GM21529 (cell line): ENCODE data around the gene FAHD1.
"Not testable (repeated sequence)": the region's sequence is repeated elsewhere in the genome, so short reads cannot be mapped to it uniquely, and the experiment has no call there.

Experiments
- ATAC-seq: cut with Tn5 transposase; IDR thresholded peaks from one replicate; pipeline ENCODE4 v1.9.1; 2021; ENCODE audit not compliant: unreplicated experiment

Gene FAHD1

DNA sequence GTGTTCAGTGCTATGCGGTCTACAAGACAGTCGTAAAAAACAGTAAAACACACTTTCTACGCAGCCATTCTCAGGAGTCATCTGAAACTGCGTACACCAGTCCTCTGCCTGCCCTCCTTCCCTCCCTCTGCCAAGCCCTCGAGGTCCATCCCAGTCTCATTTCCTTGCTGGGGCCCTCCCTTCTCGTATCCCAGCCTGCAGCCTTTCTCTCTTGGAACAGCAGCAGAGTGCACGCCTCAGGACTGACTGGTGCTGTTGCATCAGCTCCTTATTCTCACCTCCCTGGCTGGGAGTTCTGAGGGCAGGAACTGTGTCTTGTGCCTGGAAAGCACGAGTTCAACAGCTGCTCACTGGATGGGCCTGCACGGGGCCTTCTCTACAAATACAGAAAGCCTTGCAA is 12.5 kb downstream of the FAHD1 start:
- ATAC-seq = no peak

DNA sequence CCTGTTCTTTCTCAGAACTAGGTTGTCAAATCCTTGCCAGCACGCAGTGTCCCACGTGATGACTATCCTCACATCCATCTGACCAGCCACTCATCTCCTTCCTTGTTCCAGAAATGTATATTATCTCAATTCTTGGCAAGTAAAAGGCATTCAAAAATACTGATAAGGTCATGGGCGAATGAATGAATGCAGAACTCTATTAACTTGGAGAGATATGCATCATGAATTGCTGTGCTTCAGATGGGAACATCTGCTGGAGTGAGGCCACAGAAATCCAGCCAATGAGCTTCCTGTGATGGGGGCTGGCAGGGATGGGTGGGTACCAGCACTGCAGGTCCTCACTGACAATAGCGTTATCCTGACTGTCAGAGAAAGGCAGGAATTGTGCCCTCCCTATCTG is 19.0 kb downstream of the FAHD1 start:
- no peak for ATAC-seq

DNA sequence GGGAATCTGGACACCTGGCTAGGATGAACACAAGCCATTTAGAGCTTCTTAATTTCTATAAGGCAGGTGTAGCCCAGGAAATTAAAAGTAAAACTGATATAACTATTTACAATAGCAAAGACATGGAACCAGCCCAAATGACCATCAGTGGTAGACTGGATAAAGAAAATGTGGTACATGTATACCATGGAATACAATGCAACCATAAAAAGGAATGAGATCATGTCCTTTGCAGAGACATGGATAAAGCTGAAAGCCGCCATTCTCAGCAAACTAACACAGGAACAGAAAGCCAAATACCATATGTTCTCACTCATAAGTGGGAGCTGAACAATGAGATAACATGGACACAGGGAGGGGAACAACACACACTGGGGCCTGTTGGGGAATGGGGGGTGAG is 19.4 kb downstream of the FAHD1 start:
- no peak for ATAC-seq

DNA sequence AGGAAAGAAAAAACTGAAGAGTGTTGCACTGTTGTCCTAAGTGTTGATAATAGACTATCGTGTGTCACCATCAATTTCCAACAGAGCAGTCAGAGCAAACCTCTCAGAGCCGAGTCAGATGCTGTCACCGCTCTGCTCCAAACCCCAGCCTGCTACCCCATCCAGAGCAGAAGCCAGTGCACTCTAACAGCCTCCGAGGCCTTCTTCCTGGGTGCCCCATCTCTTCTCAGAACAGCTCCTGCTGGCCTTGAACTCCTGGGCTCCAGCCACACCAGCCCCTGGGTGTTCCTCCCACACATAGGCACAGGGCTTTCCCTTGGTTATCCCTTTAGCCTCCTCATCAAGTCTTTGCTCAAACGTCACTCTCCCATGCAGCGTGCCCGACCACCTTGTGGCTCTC is 24.0 kb downstream of the FAHD1 start:
- no peak for ATAC-seq

DNA sequence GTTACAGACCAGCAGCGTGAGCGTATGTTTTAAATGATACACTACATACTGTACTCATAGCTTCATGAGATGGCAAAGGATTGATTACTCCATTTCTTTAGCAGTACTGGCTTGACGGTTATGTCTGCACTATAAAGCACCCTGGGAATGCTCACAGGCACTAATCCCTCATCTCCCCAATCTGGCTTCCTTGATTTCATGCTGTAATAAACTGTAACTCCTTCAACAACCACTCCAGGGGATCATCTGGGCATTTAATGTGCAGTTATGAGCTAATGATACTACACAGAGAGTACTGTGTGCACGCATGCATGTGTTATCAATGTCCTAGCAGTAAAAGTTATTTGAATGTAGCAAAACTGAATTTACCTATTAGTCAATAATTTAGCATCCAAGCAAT is 24.8 kb downstream of the FAHD1 start:
- ATAC-seq = no peak

DNA sequence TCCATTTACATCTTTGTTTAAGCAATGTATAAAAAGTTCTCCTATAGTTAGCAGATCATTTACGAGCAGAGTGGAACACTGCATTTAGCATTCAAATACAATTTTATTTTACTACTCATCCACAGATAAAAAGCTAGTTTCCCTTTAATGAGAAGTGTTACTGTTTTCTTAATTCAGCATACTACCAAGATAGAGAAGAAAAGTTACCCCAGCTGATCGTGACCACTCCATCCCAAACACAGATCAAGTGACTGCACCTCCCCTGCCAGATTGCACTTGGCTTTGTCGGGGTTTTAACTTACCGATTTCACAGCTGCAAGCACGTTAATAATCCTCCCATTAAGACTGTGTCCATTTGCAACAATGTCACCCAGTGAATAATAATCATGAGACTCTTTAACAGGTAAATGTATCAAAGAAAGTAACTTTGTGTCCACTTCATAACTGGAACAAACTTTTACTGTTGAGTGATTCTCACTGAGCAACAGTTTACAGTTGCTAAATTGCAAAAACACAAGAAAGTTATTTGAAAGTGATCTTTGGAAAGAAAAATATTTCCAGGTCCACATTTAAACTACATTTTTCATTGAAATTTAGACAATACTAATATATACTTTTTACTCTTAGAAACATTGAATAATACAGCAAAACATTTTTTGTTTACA is 30.6 kb downstream of the FAHD1 start:
- no peak for ATAC-seq

DNA sequence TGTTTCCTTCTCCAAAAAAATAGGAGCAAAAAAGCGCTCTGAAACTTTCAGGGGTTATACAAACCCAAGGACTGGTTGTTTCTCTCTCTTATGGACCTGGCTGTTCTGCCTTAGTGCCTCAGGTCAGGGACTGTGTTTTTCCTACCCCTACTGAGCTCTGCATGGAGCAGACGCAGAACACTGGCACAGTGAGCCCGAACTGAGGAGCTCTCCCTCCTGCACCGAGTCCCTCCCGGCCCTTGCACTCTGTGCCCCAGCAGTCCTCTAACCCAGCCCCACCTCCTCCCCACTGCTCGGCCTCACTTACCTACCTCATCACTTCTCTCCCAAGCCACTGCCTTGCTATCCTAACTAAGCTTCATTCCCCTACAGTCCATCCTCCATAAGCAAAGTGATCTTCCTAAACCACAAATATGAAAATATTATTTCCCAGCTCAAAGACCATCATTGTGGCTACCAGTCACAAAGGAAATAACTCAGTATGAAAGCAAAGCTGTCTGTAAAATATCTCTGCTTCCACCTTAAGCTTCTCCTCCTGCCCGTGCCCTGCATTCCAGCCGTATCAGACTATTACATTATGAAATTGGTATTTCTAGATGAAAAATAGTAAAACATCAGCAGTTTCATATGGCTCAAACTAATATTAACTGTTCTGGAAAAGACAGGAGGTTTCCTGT is 31.3 kb downstream of the FAHD1 start:
- ATAC-seq = no peak

DNA sequence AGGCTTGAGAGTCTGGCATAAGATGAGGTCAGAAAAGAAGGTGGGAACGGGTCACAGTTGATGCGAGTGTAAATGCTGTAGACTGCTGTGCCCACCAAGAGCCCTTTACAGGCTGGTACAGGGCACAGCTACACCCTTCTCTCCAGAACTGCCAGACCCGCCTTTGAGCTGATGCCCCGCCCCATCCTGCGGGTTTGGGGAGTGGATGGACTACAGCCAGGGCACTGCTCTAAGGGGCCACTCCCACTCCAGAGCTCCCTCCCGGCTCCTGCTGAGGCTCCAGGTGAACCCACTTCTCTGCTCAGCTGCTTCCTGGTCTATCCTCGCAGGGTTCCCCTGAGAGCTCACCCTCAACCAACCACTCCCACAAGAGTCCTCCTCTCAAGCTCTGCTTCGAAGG is 32.6 kb downstream of the FAHD1 start:
- no peak for ATAC-seq

DNA sequence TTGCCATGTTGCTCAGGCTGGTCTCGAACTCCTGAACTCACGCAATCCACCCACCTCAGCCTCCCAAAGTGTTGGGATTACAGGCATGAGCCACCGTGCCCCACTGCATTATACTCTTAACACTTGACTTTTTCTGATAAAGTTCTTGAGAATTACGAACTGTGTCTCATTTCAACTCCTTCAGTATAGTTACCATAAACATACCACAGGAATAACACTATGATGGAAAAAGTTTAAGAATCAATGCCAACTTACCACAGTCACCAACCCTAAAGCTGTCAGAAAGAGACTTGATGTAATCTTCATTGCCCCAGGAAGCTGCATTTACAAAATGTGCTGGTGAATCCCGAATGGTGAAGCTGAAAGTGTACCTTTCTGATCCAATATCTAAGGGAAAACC is 34.7 kb downstream of the FAHD1 start:
- ATAC-seq = no peak

DNA sequence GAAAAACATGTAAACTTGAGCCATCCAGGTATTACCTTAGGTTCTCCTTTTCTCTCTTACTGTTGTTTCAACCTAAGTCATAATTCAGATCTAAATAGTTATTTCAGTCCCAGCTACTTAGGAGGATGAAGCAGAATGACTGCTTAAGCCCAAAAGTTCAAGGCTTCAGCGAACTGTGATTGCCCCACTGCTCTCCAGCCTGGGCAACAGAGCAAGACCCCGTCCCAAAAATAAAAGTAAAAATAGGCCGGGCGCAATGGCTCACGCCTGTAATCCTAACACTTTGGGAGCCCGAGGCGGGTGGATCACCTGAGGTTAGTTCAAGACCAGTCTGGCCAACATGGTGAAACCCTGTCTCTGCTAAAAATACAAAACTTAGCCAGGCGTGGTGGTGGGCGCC is 35.4 kb downstream of the FAHD1 start:
- ATAC-seq = no peak

DNA sequence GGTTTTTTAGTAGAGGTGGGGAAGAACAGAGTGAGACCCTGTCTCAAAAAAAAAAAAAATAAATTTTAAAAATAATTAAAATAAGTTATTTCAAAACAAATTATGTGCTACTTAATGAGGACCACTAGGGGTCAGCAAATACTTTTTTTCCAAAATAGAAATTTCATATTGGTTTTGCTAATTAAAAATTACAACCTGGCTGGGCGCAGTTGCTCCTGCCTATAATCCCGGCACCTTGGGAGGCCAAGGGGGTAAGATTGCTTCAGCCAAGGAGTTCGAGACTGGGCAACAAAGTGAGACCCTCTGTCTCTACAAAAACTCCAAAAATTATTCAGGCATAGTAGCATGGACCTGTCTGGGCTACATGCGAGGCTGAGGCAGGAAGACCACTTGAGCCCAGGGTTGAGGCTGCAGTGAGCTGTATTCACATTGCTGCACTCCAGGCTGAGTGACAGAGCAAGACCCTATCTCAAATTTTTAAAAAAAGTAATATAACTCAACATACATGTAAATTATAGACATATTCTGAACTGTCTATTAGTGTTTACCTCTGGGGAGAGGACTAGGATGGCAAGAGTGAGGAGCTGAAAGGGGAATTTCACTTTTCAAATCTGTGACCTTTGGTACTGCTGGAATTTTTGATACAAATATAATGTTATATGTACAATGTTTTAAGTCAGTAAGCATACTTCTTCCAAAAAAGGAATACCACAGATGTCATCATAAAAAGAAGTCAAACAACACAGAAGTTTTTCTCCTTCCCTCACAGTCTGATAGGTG is 36.9 kb downstream of the FAHD1 start:
- ATAC-seq = no peak

DNA sequence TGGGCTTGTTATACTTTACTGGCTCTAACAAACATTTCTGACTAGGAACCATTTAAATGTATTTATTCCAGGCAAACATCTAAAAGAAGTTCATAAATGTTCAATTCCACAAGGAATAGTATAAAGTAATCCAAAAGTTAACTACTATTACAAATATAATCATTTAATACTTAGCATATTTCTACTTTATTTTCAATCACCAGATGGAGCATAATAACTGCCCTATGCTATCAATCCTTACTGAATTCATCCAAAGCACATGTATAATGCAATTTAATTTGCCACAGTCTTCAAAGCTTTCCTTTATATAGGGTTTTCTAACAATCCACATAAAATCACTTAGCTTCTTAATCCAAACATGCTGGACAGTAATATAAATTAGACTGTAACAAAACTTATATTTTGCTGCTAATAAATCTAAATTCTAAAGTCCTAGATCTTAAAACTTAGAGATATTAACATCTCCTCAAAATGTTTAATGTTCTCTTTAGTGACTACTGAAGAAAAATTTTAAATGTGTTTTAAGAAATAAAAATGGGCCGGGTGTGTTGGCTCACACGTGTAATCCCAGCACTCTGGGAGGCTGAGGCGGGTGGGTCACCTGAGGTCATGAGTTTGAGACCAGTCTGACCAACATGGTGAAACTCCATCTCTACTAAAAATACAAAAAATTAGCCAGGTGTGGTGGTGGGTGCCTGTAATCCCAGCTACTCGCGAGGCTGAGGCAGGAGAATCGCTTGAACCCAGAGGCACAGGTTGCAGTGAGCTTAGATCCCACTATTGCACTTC is 39.1 kb downstream of the FAHD1 start:
- ATAC-seq = no peak

DNA sequence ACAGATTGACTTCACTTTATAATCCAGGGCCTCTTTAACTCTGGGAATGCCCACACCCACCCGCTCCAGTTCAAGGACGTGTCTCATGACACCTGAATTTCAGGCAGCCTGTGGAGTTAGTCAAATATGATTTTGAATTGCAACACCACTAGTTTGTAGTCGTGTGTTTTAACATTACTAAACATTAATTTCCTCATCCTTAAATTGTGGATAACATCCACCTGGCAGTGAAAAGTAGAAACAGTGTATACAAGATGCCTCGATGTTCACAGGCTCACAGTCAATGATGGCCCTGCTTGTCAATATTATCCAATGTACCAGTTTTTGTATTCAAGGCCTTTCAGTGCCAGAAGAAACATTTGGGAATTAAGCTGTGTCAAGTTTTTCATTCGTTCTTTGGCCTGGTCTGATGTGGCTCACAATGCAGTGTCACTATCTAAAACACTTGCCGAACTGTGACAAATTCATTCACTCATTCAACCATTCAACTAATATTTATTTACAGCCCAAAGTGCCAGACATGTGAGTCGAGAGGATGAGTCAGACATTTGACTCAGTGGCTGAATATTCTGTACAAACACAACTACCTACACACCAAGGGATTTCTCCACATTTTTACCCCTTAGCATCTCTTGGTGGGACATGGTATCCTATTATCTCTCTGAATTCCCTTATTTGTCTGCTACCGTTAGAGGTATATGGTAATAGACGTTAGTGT is 43.5 kb downstream of the FAHD1 start:
- ATAC-seq = no peak

DNA sequence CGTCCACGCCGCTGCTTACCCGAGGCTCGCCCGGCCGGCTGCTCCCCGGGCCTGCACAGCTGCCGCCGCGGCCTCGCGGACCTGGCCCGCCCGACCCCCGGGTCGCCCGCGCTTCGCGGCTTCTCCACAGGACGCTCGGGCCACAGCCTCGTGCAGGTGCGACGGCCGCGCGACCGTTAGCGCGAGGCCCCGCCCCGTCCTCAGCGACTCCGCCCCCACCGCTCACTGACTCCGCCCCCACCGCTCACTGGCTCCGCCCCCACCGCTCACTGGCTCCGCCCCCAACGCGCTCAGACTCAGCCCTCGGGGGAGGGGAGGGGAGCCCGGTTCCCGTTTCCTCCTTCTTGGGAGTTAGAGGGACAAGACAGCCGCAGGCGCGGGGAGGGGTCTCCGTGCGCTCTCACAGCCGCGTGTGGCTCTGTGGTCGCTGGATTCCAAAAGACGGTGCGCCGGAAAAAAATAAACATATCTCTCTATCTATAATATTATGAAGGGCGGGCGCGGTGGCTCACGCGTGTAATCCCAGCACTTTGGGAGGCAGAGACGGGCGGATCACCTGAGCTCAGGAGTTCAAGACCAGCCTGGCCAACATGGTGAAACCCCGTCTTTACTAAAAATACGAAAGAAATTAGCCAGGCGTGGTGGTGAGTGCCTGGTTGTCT is 45.1 kb downstream of the FAHD1 start, which contains the start of gene MEIOB:
MEIOB (minus strand) TSS at position 191 of the 662 bp plus-strand sequence. CDS start 3,989 bp downstream, outside the sequence.
- ATAC-seq = no peak

DNA sequence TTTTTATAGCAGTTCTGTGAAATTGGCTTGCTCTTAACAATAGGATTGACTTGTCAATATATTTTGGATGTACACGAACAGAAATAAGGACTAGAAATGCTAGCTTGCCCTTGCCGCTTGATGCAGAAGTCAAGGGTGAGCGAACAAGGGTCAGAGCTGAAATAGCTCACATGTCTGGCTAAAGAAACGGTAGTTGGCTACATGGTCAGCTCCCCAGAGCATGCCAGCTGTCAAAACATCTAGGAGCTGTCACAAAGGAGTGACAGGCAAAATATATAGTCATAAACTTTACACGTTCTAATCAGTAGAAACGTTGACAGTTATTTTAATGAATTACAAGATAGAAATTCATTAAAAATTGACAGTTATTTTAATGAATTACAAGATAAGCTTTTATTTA is 47.8 kb downstream of the FAHD1 start:
- no peak for ATAC-seq

DNA sequence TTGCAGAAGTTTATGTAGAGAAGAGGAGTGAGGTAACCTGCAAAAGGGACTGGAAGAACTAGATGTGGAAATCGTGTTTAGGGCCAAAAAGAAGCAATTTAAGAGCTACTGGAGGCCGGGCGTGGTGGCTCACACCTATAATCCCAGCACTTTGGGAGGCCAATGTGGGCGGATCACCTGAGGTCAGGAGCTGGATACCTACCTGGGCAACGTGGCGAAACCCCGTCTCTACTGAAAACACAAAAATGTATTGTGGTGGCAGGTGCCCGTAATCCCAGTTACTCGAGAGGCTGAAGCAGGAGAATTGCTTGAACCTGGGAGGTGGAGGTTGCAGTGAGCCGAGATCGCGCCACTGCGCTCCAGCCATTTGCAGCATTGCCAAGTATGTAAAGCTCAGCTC is 49.1 kb downstream of the FAHD1 start:
- ATAC-seq = not testable (repeated sequence)

DNA sequence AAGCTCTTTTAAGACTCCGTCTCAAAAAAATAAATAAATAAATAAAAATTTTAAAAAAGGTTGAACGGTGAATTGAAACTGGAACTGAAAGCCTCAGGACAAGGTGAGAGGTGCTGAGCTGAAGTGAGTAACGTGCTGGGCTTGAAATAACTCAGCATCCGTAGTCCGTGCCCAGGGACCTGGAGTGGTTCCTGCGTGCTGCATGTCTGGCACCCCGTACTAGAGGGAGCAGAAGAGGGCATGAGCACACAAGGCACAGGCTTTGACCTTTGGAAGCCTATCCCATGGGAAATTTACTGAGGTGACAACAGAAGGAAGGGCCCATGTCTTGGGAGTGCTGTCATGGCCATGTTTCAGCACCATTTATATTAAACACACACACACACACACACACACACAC is 49.5 kb downstream of the FAHD1 start:
- ATAC-seq = no peak

DNA sequence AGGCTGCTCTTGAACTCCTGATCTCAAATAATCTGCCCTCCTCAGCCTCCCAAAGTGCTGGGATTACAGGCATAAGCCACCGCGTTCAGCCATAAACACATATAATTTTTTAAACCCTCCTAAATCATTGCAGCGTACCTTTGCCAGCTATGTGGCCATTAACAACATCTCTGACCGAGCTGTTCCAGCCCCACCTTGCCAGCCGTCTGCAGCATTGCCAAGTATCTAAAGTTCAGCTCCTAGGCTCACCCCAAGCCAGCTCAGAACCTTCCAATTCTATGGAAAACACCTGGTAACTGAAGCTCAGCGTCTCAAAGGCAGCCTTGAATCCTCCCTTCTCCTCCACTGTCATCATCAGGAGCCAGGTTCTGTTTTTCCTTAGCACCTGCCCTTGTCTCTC is 50.1 kb downstream of the FAHD1 start:
- ATAC-seq = no peak

DNA sequence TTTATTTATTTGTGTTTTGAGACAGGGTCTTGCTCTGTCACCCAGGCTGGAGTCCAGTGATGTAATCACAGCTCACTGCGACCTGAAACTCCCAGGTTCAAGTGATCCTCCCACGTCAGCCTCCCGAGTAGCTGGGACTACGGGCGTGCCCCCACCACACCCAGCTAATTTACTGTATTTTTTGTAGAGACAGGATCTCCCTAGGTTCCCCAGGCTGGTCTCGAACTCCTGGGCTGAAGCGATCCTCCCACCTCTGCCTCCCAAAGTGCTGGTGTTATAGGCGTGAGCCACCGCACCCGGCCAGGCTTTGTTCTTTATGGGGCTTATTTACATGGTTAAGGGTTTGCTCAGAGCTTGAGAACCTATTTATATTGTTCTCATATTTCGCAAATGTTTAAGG is 50.8 kb downstream of the FAHD1 start:
- no peak for ATAC-seq

DNA sequence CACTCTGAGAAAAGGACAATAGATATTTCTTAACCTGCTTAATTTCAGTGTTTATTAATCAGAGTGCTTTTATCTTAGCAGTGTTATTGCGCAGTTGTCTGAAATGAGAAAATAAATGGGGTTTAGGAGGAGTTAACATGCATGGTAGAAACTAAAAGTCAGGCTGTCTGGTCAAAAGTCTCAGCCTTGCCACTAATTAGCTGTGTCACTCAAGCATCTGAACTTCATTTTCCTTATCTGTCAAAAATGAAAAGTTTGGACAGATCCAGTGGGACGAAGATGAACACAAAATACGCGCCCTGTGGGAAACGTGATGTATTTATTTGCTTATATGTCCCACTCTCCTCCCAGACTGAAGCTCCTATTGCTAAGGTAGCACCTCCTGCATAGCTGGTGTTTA is 51.2 kb downstream of the FAHD1 start:
- no peak for ATAC-seq
